CD4-positive, alpha-beta T cell treated with Interleukin-15 for 1 hour (primary cell): ENCODE measurements around the gene SMIM3.
"Not testable (repeated sequence)": the region's sequence is repeated elsewhere in the genome, so short reads cannot be mapped to it uniquely, and the experiment has no call there.

Experiments used
- DNase-seq: peaks from one replicate; pipeline ENCODE4 v3.0.0-alpha.2; 2020

SMIM3 gene, protein sequence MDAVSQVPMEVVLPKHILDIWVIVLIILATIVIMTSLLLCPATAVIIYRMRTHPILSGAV

DNA sequence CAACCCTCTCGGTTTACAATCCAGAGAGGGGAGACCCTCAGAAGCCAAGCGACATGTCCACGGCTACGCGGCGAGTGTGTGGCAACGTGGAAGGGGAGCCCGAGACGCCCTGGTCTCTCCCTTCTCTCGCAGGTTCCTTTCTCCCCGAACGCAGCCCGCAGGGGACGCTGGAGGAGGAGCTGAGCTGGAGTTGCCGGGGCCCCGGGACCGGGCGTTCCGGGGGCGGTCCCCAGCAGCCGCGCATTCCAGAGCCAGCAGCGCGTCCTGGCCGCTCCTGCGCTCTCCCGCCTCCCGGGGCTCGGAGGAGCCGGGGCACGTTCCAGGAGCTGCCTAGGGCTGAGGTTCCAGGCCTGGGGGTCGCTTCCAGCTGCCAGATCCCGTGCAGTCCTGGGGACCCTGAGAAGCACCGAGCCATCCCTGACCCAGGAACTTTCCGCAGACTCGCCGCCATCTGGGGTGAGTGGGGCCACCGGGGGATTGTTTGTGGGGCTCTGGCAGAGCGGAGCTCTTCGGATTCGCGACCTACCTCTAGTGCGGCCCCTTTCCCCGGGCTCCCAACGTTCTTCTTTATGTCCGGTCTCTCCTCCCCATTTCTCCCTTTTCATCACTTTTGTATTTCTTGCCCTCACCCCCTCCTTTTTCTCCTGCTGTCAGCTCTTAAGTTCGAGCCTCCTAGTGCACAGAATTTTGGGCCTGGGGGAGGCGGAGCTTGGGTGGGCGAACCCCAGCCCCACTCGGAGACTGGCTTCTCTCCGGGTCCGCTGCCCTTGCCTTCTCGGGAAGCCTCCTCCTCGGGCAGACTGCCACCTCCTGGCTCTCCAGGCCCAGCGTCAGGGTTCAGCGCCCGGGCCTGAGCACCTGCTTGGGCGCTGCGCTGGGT lies at the start of gene SMIM3:
TSS of gene SMIM3 (plus strand) at position 241 of the 880 bp plus-strand sequence. CDS start 16,684 bp downstream, outside the sequence.
- peak; percentile 74 for DNase-seq

DNA sequence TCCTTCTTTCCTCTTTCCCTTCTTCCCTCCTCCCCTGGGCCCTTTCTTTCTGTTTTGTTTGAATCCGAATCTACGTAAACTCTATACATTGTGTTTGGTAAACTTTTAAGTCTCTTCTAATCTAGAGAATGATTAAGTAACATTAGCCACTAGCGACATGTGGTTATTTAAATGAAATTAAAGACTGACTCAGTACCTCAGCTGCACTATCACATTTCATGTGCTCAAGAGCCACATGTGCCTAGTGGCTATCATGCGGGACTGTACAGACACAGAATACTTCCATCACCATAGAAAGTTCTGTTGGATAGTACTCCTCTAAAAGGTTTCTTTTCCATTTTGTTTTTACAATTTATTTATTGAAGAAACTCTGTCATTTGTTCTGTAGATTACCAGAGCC lies 48.7 kb upstream of the SMIM3 start:
- no peak for DNase-seq

DNA sequence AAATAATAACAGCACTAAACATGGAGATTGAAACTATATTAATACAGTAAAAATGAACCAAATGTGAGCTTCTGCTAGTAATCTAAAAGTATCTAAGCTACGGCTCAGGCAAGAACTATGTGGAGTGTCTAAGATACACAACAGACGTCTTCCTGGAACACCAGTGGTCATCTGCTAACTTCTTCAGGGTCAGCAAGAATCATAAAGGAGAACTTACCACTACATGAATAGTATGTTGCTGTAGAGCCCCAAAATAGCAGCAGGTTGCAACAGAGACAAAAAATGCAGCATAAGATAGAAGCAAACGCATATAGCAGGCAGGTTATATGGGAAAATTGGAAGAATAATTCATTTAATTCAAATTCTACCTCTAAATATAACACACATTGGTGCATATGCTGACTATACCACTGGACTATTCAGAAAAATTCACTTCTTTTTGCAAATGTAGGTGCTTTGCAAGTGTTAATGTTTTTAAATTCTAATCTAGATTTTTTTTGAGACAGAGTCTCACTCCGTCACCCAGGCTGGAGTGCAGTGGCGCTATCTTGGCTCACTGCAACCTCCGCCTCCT lies 46.8 kb upstream of the SMIM3 start:
- no peak for DNase-seq

DNA sequence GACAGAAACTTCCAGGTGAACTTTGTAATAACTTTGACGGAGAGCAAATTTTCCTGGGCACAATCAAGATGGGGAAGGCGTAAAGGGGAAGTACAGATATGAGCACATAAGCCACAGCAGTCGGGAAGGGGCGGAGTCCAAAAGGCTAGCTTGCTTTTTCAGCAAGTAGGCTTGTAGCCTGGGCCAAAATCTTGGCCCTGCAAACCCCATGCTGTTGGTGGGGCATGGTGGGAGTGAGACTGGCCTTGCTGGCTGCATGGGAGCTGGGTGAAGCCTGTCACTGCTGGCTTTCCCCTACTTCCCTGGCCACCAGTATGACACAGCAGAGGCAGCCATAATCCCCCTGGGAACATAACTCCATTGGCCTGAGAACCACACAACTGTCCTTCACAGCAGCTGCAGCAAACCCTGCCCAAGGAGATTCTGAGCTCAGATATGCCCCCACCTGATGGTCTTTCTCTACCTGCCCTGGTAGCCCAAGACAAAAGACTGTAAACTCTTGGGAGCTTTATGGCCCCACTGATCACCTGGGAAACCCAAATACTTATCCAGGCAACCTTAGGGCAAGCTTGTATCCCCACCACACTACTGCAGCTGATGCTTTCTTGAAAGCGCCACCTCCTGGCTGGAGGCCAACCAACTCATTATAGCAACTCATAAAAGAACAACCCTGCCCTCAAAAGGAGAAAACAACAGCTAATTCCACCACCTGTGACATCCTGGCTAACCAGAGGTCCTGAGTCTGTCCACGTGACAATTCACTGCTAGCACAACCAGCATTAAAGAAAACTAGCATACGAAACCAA lies 43.8 kb upstream of the SMIM3 start:
- DNase-seq = peak; percentile 44

DNA sequence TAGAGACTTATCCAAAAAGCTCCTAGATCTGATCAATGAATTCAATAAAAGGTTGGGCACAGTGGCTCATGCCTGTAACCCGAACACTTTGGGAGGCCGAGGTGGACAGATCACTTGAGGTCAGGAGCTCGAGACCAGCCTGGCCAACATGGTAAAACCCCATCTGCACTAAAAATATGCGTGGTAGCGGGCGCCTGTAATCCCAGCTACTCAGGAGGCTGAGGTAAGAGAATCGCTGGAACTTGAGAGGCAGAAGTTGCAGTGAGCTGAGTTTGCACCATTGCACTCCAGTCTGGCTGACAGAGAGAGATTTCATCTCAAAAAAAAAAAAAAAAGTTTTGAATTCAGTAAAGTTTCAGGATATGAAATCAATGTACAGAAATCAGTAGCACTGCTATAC lies 39.7 kb upstream of the SMIM3 start:
- DNase-seq = no peak

DNA sequence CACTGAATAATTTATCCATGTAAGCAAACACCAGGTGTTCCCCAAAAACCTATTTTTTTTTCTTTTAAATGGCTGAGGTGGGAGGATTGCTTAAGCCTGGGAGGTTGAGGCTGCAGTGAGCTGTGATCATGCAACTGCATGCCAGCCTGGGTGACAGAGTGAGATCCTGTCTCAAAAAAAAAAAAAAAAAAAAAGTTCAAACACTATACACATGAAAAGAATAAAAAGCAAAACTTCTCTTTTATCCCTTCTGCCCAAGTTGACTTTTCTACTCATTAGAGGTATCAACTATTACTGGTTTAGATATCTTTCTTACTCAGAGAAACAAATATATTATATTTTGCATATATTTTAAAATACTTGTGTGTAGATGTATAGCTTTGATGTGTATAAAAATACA lies 37.6 kb upstream of the SMIM3 start:
- DNase-seq = no peak

DNA sequence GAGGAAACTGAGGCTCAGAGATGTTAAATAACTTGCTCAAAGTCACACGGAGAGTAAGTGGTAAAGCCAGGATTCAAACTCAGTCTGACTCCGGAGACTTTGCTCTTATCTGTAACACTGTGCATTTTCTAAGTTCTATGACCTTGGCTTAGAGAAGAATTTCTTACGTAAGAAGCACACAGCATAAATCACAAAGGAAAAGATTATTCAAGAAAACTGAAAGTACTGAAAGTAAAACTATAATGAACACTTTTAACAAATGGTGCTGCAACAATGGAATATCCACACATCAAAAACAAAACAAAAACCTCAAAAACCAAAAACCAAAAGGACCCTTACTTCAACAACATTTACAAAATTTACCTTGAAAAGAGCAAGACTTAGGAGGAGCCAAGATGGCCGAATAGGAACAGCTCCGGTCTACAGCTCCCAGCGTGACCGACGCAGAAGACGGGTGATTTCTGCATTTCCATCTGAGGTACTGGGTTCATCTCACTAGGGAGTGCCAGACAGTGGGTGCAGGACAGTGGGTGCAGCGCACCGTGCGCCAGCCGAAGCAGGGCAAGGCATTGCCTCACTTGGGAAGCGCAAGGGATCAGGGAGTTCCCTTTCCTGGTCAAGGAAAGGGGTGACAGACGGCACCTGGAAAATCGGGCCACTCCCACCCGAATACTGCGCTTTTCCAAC lies 36.0 kb upstream of the SMIM3 start:
- not testable (repeated sequence) for DNase-seq

DNA sequence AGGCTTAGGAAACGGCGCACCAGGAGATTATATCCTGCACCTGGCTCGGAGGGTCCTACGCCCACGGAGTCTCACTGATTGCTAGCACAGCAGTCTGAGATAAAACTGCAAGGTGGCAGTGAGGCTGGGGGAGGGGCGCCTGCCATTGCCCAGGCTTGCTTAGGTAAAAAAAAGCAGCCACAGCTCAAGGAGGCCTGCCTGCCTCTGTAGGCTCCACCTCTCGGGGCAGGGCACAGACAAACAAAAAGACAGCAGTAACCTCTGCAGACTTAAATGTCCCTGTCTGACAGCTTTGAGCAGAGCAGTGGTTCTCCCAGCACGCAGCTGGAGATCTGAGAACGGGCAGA lies 35.4 kb upstream of the SMIM3 start:
- not testable (repeated sequence) for DNase-seq

DNA sequence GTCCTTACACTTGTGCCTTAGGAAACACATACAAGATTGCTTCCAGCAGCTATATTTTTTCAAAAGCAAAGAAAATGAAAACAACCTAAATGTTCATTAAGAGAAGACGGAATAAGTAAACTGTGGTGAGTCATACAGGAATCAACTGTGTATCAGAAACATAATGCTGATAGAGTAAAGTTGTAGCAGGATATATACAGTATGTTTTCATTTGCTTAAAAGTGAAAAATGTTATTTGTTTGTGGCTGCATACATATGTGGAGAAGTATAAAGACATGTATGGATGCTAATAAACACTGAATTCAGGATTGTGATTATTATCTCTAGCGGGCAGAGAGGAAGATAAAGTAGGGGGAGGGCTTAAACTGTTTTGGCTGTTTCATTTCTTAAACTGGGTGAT lies 28.1 kb upstream of the SMIM3 start:
- no peak for DNase-seq

DNA sequence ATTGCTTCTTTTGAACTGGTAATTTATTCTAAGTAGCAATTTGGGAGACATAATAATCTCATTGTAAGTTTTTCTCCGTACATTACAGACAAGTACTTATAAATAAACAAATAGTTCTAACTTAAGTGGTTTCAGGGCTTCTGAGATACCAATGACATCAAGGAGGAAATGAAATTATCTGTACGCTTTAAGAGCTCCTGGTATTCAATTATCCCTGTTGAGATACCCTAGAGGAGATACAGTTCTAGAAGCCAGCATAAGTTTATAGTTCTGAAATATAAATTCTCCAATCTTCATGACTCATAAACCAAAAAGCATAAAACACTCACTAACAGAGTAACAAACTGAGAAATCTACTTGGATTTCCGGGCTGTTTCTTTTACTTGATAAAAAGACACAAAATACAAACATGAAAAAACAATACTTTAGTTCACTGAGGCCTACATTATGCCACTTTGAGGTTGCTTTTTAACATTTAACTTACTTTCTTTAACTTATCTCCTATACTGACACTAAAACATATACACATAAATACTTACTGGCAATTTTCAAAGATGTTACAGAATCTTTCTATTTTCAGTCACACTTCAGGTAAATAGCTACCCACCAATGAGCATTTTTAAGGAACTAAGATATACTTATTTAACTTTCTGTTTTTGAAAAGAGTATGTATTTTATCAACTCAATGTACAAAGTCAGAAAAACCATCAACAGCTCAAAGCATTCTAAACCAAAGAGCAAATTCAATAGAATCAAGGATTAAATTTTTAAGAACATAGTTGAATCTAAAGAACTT lies 27.3 kb upstream of the SMIM3 start:
- no peak for DNase-seq

DNA sequence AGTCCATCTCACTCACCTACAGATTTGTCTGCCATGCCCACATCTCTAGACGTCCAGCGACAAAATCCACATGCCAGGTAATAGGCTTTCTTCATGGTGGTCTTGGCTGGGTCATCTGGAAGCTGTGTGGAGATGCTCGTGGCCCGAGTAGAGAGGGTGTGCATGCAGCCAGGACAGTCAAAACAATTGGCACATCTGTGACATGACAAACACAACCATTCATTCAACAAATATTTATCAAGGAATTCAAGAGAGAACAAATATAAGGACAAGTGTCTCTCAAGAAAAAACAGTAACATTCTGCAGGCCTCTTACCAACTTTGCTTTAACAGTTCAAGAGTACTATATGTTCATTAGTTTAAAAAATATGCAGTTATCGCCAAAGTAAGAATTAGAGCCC lies 25.1 kb upstream of the SMIM3 start:
- no peak for DNase-seq

DNA sequence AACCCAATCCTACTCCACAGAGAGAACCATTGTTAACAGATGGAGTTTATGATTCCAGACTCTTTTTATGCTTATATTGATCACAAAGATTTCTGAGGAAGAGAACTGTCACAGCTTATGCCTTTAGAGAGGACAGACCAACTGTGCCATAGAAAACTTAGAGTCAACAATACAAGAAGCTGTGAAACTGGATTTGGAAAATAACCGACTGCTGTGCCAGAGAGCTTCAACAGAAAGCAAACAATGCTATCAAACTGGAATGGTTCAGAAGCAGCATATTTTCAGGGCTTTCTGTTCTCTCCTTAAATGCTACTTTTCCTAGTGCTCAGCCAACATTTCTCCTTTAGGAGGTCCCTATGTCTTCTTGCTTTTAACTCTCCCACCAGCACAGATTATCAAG lies 24.7 kb upstream of the SMIM3 start:
- DNase-seq = no peak

DNA sequence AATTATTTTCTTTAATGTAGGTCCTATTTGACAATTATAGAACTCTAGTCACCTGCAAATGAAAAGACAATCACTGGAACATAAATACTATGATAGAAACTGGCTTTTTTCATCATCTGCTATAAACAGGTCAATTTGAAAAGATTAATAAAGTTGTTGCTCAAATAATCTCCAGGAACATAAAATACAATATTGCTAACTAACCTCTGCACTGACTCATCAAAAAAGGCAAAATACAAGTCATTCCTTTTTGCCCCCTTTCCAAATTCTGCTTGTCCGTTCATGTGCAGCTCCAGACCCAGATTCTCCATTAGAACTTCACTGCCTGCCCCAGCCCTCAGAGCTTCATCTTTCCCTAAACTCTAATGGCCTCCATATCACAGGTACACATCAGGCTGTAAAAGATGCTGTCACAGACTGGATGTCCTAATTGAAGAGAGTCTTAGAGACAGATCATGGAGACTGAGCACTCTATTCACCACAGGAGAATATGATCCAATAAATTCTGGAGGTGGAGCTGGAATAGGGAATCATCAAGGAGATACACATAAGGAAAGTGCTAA lies 21.4 kb upstream of the SMIM3 start:
- DNase-seq = no peak

DNA sequence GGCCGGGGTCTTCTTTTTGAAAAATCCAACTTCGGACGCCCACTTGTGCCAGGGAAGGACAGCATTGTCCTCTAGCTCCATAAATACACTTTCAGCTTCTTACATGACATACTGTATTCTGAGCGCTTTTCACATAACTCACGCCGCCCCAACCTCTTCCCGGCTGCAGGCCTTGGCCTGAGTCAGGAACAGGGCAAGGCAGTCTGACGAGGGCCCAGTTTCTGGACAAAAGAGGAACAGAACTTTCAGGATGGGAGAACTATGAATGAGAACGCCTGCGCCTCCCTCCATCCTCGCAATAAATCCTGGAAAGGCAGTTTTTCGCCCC lies 20.4 kb upstream of the SMIM3 start:
- DNase-seq = no peak

DNA sequence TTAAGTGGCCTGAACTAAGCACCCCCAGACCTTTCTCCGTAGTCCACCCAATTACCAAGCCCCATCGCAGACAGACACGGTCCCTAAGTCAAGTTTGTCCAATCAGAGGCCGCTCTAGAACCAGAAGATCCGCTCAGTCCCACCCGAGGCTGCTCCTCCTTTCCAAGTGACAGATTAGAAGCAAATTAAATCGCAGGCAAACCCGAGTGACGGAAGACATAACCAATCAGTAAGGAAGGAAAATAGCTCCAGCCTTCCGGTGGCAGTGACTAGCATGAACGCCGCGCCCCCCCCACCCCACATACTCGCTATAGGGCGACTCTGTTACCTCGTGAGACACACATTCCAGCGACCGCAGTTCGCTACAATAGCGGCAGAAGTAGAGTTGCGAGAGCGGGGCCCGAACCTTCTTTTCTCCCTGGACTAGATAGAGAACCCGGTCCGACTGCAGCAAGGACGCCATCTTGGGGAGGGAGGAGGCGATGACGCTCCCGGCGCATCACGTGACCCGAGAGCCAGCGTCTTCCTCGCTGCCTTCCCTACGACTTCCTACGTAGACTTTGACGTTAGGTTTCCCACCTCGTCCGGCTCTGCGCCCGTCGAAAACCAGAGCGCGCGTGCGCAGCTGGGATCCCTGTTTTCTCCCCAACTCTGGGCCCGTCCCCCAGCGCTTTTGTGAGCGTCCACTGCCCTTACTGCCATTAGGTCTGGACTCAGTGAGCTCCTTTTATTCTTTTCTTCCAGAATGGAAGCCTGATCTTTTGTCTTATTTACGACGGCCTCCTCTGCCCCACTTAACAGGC lies 19.8 kb upstream of the SMIM3 start, which contains the start of gene DCTN4:
TSS of gene DCTN4 (minus strand) at position 487 of the 803 bp plus-strand sequence. CDS start at position 463, 24 bp downstream.
- peak; percentile 94 for DNase-seq

DNA sequence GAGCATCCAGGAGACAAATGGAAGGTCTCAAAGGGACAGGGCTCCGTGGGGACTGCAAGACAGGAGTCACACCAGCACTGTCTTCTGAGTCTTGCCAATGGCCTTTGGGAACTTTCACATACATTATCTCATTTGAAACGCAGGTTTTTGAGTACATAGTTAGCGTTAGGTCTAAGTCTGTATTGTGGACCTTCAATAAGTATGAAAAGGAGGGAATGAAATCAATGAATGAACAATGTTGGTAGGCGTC lies 19.3 kb upstream of the SMIM3 start:
- DNase-seq = no peak

DNA sequence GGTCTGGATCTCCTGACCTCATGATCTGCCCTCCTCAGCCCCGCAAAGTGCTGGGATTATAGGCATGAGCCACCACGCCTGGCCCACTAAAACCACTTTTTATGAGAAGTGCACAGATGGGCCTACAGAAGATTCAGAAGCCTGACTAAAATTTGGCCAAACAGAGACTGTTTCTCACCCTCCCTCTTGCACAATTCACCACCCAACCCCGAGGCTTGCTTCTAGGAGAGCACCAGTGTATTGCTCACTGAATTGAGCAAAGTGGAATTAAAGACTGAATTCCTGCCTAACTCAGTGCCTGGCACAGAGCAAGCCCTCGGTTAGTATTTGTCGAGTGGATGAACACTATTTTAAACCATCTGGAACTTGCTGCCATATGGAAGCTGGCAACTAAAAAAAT lies 16.3 kb upstream of the SMIM3 start:
- DNase-seq = peak; percentile 47

DNA sequence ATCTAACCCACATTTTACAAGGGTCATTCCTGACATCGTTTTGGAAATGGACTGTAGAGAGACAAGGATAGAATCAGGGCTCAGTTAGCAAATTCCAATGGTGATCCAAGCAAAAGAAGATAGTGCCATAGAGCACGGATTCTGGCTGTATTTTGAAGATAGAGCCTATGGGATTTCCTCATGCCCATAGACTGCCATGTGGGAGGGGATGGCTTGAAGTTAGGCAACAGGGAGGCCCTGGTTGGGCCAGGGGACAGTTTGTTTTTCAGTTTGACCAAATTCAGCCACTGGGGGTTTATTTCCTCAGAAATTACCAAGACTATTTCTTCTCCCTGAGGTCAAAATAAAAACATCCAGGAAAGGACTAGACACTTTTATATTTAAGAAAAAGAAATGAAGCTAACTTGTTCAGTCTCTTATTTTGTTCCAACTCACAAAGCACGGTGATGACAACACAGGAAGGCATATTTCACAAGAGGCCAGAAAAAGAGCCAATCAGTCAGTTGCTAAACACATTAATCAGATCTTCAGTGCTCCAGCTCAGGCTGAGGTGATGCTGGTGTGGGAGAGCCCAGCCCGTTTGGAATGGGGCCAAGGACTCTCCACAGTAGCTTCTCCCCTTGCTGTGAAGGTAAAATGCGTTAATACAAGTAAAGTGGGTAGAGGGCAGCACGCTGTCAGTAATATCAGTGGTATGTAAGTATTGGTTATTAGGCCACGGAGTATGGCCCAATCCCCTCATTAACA lies 15.4 kb upstream of the SMIM3 start:
- DNase-seq = peak; percentile 66

DNA sequence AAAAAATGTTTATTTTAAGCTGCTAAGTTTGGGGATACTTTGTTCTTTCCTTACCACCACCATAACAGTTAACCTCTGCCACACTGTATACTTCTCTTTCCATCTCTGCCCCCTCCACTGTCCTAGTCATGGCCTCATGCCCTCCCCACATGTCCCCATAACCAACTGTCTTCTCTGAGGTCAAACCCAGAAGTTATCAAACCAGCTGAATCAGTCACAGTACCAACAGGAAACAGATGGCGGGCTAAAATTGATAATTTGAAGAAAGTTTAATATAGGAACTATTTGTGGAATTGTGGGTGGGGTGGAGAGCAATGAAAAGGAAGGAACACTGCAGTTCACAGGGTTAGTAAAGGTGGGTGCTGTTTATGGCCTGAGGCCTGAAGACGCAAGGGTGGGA lies 14.0 kb upstream of the SMIM3 start:
- no peak for DNase-seq

DNA sequence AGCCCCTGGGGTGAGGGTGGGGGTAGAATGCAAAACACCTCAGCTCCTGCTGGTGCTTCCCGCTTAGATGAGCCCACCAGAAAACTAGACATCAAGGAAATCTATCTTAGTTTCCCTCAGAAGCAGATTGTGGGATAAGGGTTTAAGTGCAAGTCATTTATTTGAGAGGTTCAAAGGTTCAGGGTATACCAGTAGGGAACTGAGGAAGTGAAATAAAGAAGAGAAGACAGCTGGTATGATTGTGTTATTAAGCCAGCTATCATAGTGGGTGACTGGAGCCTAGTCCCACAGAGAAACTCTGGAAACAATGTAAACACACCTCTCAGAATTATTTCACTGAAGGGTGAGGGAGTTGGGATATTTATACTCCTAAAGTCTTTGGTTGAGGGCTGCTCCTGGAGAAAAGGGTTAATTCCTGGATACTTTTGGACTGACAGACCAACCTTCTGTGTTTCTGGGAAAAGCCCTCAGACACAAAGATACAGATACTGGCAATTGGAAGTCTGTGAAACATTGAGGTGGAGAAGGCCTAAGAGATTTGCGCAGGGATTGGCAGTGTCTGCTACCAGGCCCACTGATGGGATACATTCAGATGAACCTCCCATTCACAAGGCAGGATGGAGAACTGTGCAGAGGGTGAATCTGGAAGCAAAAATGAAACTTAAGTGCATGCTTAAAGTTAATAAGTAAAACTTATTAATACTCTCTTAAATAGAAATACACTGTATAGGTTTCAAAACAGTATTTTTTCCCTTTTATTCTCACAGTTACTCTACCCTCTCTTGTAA lies 13.4 kb upstream of the SMIM3 start:
- no peak for DNase-seq
